ENCODE results near the gene OR2J3.
"Not testable (repeated sequence)": the region's sequence is repeated elsewhere in the genome, so short reads cannot be mapped to it uniquely, and the experiment has no call there.

Gene OR2J3

DNA sequence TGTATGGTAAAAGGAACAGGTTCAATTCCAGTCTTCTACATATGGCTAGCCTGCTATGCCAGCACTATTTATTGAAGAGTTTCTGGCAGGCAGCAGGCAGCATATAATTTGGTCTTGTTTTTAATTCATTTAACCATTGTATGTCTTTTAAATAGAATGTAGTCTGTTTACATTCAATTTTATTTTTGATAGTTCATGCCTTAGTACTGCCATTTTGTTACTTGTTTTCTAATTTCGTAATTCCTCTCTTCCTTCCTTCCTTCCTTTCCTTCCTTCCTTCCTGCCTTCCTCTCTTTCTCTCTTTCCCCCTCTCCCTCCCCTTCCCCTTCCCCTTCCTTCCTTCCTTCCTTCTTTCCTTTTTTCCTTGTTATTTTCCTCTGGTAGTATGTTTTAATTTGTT, 45.2 kb downstream of the OR2J3 start:
- H3K4me3 ChIP-seq (ENCODE audit: low read depth, low read length) = no peak overlapping the region
- DNase-seq (ENCODE audit: low read depth) = no peak
- TF ChIP-seq, protein P1, sequence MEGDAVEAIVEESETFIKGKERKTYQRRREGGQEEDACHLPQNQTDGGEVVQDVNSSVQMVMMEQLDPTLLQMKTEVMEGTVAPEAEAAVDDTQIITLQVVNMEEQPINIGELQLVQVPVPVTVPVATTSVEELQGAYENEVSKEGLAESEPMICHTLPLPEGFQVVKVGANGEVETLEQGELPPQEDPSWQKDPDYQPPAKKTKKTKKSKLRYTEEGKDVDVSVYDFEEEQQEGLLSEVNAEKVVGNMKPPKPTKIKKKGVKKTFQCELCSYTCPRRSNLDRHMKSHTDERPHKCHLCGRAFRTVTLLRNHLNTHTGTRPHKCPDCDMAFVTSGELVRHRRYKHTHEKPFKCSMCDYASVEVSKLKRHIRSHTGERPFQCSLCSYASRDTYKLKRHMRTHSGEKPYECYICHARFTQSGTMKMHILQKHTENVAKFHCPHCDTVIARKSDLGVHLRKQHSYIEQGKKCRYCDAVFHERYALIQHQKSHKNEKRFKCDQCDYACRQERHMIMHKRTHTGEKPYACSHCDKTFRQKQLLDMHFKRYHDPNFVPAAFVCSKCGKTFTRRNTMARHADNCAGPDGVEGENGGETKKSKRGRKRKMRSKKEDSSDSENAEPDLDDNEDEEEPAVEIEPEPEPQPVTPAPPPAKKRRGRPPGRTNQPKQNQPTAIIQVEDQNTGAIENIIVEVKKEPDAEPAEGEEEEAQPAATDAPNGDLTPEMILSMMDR (IDR thresholded peaks at IDR 0.05; ENCODE audit: insufficient read depth, low read depth, low read length, missing control alignments) = no peak

DNA sequence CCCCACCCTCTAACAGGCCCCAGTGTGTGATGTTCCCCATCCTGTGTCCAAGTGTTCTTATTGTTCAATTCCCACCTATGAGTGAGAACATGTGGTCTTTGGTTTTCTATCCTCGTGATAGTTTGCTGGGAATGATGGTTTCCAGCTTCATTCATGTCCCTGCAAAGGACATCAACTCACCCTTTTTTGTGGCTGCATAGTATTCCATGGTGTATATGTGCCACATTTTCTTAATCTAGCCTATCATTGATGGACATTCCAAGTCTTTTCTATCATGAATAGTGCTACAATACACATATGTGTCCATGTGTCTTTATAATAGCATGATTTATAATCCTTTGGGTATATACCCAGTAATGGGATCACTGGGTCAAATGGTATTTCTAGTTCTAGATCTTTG, 47.3 kb downstream of the OR2J3 start:
- H3K4me3 ChIP-seq (ENCODE audit: low read depth, low read length); DNase-seq (ENCODE audit: low read depth): not testable (repeated sequence)

DNA sequence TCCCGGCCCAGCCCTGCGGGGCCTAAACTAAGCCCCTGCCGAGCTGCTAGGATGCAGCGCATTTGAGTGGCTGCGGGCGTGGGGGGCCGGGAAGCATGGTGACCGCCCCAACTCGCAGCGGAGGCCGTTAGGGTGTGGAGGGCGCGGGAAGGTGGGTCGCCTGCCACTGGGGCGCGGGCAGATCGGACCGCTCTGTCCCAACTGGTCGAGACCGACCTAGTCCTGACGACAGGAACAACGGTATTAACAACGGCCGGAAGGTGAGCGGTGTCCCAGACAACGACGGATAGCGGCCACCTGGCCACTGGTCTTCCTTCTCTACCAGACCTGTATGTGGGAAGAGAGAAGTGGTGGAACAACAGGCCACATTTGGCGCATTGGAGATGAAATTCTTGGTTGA, 52.1 kb downstream of the OR2J3 start:
- not testable (repeated sequence) for H3K4me3 ChIP-seq (ENCODE audit: low read depth, low read length)

More for the DNA sequence above, 52.1 kb downstream of the OR2J3 start:
- not testable (repeated sequence) for DNase-seq (ENCODE audit: low read depth)
